Left ventricle myocardium inferior (tissue), 1 donor: Measurements from ENCODE around the gene BSCL2. TPM values are rescaled to one million over a fixed set of nuclear protein-coding genes. Genes with fewer than 3 reads are reported as not detected.

ENCODE experiments used
- DNase-seq: peaks from one replicate; pipeline ENCODE4 v3.0.0-alpha.2; 2020
- H3K27ac ChIP-seq: fragments of 200-600 bp; replicated peaks from 2 replicates; pipeline ENCODE4 v1.8.0; 2021
- H3K27me3 ChIP-seq: fragments of 200-600 bp; 2 replicates; pipeline ENCODE4 v1.8.0; 2021; ENCODE audit warnings: low read depth
- H3K36me3 ChIP-seq: fragments of 200-600 bp; 2 replicates; pipeline ENCODE4 v1.8.0; 2021
- H3K4me1 ChIP-seq: fragments of 200-600 bp; 2 replicates; pipeline ENCODE4 v1.8.0; 2021
- H3K4me3 ChIP-seq: fragments of 200-600 bp; 2 replicates; pipeline ENCODE4 v1.8.0; 2021; ENCODE audit warnings: mild to moderate bottlenecking, moderate library complexity
- H3K9me3 ChIP-seq: fragments of 200-600 bp; replicated peaks from 2 replicates; pipeline ENCODE4 v1.8.0; 2021
- intact Hi-C: fragments of 100-400 bp; cut with micrococcal nuclease; formaldehyde crosslinking; loops from one replicate; pipeline ENCODE4 v1.11.0; 2022
- total RNA-seq: library from RNA; stranded (reverse); fragmentation: NEBNext Ultra II Directional; extraction: Animal tissue kit (Norgen Biotek cat#: 25700); gene quantifications from one replicate; pipeline ENCODE4 v1.2.1, GENCODE V29; 2021
- TF ChIP-seq, protein P1 (sequence below): fragments of 200-600 bp; IDR thresholded peaks from 2 replicates; pipeline ENCODE4 v1.8.0; 2021; ENCODE audit warnings: antibody characterized with exemption, mild to moderate bottlenecking, borderline replicate concordance
- donor health status: DM: no; HTN: yes; CAD: no; lungs with severe emphysema.

BSCL2 gene
- total RNA-seq, 1 donor from 2014 or later: 18.4 TPM

- Histone ChIP-seq H3K4me1 (peaks cover 83% of the 10 kb centered on the region), H3K27ac (peak overlapping the region; percentile 95), H3K9me3 (no peaks in the 10 kb centered on the region), H3K4me3 (peak overlapping the region; percentile 91), H3K27me3 (no peaks in the 10 kb centered on the region), H3K36me3 (peaks cover 36% of the 10 kb centered on the region)
- intact Hi-C loops: loop anchor here (10.0 kb wide), 1 partner anchor 109 kb away; the partner anchor contains the start of genes STX5, TEX54 and WDR74
- TF ChIP-seq, protein P1, sequence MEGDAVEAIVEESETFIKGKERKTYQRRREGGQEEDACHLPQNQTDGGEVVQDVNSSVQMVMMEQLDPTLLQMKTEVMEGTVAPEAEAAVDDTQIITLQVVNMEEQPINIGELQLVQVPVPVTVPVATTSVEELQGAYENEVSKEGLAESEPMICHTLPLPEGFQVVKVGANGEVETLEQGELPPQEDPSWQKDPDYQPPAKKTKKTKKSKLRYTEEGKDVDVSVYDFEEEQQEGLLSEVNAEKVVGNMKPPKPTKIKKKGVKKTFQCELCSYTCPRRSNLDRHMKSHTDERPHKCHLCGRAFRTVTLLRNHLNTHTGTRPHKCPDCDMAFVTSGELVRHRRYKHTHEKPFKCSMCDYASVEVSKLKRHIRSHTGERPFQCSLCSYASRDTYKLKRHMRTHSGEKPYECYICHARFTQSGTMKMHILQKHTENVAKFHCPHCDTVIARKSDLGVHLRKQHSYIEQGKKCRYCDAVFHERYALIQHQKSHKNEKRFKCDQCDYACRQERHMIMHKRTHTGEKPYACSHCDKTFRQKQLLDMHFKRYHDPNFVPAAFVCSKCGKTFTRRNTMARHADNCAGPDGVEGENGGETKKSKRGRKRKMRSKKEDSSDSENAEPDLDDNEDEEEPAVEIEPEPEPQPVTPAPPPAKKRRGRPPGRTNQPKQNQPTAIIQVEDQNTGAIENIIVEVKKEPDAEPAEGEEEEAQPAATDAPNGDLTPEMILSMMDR: no peak
- DNase-seq: no peak
Observed at GRCh38 chr11:62725646-62726045, 18.4 kb upstream of the BSCL2 start.

DNA sequence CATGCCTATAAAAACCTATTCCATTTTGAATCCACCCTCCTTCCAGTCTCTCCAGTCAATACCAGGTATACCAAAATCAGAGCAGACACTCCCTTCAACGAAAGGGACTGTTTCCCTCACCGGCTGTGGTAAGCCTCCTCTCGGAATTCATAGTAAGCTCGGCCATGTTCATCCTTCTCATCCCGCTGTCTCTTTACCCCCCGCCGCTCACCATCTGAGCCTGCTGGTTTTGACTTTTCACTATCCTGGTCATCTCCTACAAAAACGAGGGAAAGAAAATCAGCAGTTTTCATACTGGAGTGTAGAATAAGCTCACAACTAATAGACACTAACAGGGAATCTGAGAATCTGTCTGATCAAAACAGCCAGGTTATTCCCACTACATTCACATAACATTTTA is 16.9 kb upstream of the BSCL2 start:
- intact Hi-C loops: loop anchor here (10.0 kb wide), 1 partner anchor 111 kb away; the partner anchor contains the start of genes STX5, TEX54 and WDR74
- Histone ChIP-seq H3K36me3 (peaks cover 51% of the 10 kb centered on the region), H3K4me3 (peak overlapping the region; percentile 91), H3K27ac (peak overlapping the region; percentile 95), H3K9me3 (no peaks in the 10 kb centered on the region), H3K27me3 (no peaks in the 10 kb centered on the region), H3K4me1 (peaks cover 71% of the 10 kb centered on the region)
- DNase-seq: no peak
- TF ChIP-seq, protein P1: no peak

DNA sequence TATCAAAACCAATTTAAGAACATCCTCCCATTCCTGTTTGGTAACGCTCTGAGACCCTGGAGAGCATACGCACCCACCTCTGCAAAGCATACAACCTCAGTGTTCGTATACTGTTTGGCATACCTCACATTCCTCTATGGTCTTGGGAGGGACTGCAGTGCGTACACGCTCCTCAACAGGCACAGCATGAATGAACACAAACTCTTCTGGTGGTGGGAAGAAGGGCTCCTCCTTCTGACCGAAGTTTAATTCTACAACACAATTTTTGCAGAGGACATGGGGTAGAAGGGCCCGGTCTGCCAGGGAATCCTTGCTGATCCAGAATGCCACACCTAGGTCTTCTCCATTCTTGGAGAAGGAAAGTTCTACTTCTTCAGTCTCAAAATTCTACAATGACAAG is 14.8 kb upstream of the BSCL2 start:
- DNase-seq: no peak
- Histone ChIP-seq H3K4me3 (no peak overlapping the region), H3K36me3 (peaks cover 73% of the 10 kb centered on the region), H3K27me3 (no peaks in the 10 kb centered on the region), H3K27ac (no peak overlapping the region), H3K4me1 (peaks cover 73% of the 10 kb centered on the region), H3K9me3 (no peaks in the 10 kb centered on the region)
- TF ChIP-seq, protein P1: no peak
- intact Hi-C loops: loop anchor here (10.0 kb wide), 1 partner anchor 113 kb away; the partner anchor contains the start of genes STX5, TEX54 and WDR74

GRCh38 chr11:62719302-62719978 is 12.2 kb upstream of the BSCL2 start:
- Histone ChIP-seq H3K9me3 (no peaks in the 10 kb centered on the region), H3K27ac (no peak overlapping the region), H3K4me1 (peaks cover 71% of the 10 kb centered on the region), H3K4me3 (no peak overlapping the region), H3K27me3 (no peaks in the 10 kb centered on the region), H3K36me3 (peaks cover 99% of the 10 kb centered on the region)
- DNase-seq: no peak
- TF ChIP-seq, protein P1: no peak
- intact Hi-C loops: no loop called here

DNA sequence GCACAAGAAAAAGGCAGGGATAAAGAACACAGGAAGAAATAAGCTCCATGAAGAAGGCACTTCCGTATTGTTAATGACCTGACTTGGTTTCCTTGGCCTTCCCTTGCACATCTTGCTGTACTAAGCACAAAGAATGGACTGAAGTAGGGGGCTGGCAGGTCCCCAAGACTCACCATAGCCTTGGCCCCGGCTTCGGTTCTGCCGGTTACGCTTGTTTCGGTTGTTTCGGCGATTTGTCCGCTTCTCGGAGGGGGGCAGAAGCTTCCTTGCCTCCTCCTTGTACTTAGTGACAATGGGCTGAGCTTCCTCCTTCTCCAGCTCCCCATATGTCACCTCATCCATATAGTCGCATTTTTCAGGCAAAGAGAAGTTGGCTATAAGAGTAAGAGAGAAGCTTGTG is 9.6 kb upstream of the BSCL2 start:
- no peak overlapping the region for H3K4me3 ChIP-seq
- H3K9me3 ChIP-seq: no peaks in the 10 kb centered on the region
- intact Hi-C loops: no loop called here
- TF ChIP-seq, protein P1: no peak
- H3K27me3 ChIP-seq: no peaks in the 10 kb centered on the region
- no peak overlapping the region for H3K27ac ChIP-seq
- H3K4me1 ChIP-seq: peaks cover 69% of the 10 kb centered on the region
- H3K36me3 ChIP-seq: peaks cover 100% of the 10 kb centered on the region
- DNase-seq: no peak
